Spleen (tissue), 7 donors: ENCODE results near the gene ADAP1.

Experiments used
- POLR2A ChIP-seq, 3 donors: fragments of 450-650 bp; IDR thresholded peaks; one replicate each; pipeline ENCODE4 v1.5.1; 2017; ENCODE audit warnings: antibody characterized with exemption in 3 of 3, mild to moderate bottlenecking in 1 of 3
- POLR2AphosphoS5 ChIP-seq, 3 donors: sonication (generic); formaldehyde crosslinking; IDR thresholded peaks; one replicate each; pipeline ENCODE4 v1.5.1; 2017; ENCODE audit warnings: antibody characterized with exemption in 3 of 3
- TF ChIP-seq, protein P1 (sequence below), 11 experiments: fragments of 200-600 bp in 7 of 11; fragments of 450-650 bp in 4 of 11; sonication (generic) in 4 of 11; IDR thresholded peaks in 8 of 11; conservative IDR thresholded peaks in 3 of 11; 1 replicate in 7 of 11; 2 replicates in 4 of 11; pipeline versions ENCODE4 v1.4.0 to v1.8.0; 2016 to 2021; ENCODE audit warnings: antibody characterized with exemption in 11 of 11, inconsistent platforms in 4 of 11, mild to moderate bottlenecking in 1 of 11
- donor health status: DM: no; HTN: no; CAD: no; lungs with moderate emphysema.
- donor health status: DM: no; HTN: no; CAD: no.
- donor health status: DM: no; HTN: no; CAD: no.

DNA sequence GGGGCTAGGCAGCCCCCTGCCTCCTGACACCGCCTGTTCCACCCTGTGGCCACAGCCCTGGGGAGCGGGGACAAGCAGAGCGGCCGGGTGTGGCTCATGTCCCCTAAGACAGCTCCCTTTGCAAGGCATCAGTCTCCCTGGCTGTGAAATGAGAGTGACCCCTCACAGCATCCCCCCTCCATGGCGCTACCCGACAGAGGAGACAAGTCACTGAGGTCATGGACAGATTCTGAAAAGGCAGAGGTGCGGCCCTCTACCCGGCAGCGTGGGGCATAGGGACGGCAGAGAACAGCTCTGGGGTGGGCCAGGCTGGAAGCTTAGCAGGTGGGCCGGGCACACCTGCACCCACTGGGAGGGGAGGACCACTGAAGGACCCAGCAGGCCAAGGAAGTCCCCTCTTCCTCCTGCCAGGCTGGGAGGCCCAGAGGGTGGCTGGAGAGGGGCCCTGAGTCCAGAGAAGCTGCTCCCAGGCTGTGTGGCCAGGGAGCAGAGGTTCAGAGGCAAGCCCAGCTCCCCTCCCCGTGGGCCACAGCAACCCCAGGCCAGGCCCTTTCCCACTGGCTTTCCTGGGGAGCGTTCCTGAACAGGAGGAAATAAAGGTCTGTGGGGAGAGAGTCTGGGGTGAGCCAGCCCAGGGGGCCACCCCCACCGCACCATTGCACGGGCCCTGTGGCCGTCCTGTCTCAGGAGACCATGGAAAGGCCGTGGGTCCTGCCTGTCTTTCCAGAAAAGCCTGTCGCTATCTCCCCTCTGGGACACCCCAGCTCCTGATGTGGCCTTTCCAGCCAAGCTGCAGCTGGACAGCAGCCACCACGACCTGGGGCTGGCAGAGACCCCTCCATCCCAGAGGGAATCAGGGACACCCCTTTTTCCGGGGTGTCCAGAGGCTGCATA is 1.7 kb downstream of the ADAP1 start:
- TF ChIP-seq POLR2AphosphoS5 (IDR thresholded peaks at IDR 0.05), result no peak
- TF ChIP-seq, protein P1, sequence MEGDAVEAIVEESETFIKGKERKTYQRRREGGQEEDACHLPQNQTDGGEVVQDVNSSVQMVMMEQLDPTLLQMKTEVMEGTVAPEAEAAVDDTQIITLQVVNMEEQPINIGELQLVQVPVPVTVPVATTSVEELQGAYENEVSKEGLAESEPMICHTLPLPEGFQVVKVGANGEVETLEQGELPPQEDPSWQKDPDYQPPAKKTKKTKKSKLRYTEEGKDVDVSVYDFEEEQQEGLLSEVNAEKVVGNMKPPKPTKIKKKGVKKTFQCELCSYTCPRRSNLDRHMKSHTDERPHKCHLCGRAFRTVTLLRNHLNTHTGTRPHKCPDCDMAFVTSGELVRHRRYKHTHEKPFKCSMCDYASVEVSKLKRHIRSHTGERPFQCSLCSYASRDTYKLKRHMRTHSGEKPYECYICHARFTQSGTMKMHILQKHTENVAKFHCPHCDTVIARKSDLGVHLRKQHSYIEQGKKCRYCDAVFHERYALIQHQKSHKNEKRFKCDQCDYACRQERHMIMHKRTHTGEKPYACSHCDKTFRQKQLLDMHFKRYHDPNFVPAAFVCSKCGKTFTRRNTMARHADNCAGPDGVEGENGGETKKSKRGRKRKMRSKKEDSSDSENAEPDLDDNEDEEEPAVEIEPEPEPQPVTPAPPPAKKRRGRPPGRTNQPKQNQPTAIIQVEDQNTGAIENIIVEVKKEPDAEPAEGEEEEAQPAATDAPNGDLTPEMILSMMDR (IDR thresholded peaks at IDR 0.05 in 8 of 11, conservative IDR thresholded peaks at IDR 0.05 in 3 of 11), result no peak
- no peak for TF ChIP-seq POLR2A (IDR thresholded peaks at IDR 0.05)
